ENCODE measurements around the gene ARF5.

Gene ARF5

GRCh38 chr7:127578036-127578684, 10.1 kb upstream of the ARF5 start:
- TF ChIP-seq MYC (IDR thresholded peaks at IDR 0.05; ENCODE audit: low read depth, low read length) (no peak), CTCF (IDR thresholded peaks at IDR 0.05; ENCODE audit: low read depth, low read length) (peak; percentile 62)
- H3K4me3 ChIP-seq (ENCODE audit: low read depth, low read length): no peak overlapping the region
- DNase-seq (ENCODE audit: low read depth): peak; percentile 32

GRCh38 chr7:127578711-127579275, 9.4 kb upstream of the ARF5 start:
- TF ChIP-seq MYC (IDR thresholded peaks at IDR 0.05; ENCODE audit: low read depth, low read length) (no peak), CTCF (IDR thresholded peaks at IDR 0.05; ENCODE audit: low read depth, low read length) (no peak), MAX (IDR thresholded peaks at IDR 0.05; ENCODE audit: low read depth, low read length) (no peak), POLR2A (IDR thresholded peaks at IDR 0.05; ENCODE audit: extremely low read depth, insufficient read length) (no peak)
- DNase-seq (ENCODE audit: low read depth): no peak
- H3K4me3 ChIP-seq (ENCODE audit: low read depth, low read length): no peak overlapping the region

- no peak overlapping the region for H3K4me3 ChIP-seq (ENCODE audit: low read depth, low read length)
- TF ChIP-seq POLR2A (IDR thresholded peaks at IDR 0.05; ENCODE audit: extremely low read depth, insufficient read length) (no peak), MYC (IDR thresholded peaks at IDR 0.05; ENCODE audit: low read depth, low read length) (no peak), MAX (IDR thresholded peaks at IDR 0.05; ENCODE audit: low read depth, low read length) (no peak), CTCF (IDR thresholded peaks at IDR 0.05; ENCODE audit: low read depth, low read length) (no peak)
Observed at GRCh38 chr7:127580612-127581011, 7.6 kb upstream of the ARF5 start.

DNA sequence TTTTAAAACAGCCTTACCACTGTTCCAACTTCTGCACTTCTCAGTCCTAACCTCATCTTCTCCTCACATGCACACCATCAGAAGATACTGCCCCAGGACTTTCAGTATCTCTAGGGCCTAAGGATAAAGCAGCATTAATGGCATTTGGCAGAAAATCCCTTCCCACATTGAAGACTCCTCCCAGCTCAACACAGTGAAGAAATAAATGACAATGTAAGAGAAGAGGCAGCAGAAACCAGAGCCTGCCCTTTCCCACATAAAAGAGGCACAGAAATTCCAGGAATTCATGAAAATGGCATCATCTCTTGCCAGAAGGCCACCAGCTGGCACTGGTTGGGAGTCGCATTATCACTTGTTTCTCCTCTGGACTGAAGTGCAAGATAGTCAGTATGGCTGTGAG, 6.5 kb upstream of the ARF5 start:
- no peak for TF ChIP-seq POLR2A (IDR thresholded peaks at IDR 0.05; ENCODE audit: extremely low read depth, insufficient read length)
- TF ChIP-seq CTCF (IDR thresholded peaks at IDR 0.05; ENCODE audit: low read depth, low read length): no peak
- TF ChIP-seq MAX (IDR thresholded peaks at IDR 0.05; ENCODE audit: low read depth, low read length): no peak
- TF ChIP-seq MYC (IDR thresholded peaks at IDR 0.05; ENCODE audit: low read depth, low read length): no peak
- H3K4me3 ChIP-seq (ENCODE audit: low read depth, low read length): no peak overlapping the region
- no peak for DNase-seq (ENCODE audit: low read depth)

More at GRCh38 chr7:127580612-127581011, 7.6 kb upstream of the ARF5 start:
- DNase-seq (ENCODE audit: low read depth): no peak

DNA sequence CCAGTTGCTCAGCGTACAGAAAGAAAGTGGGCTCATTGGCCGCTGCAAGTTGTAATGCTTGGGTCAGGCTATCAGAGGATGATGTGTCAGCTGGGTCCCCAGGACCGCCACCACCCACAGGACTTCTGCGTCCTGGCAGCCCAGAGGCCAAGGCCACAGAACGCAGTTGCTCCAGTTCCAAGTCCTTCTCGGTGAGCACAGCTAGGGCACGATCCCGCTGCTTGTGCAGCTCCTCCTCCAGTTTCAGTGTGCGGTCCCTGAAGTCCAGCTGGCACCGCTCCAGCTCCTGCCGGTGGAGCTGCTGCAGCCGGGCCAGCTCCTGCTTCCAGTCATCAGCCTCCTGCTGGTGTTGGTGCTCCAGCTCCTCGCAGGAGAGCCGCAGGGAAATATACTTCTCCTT, 5.8 kb upstream of the ARF5 start:
- DNase-seq (ENCODE audit: low read depth): no peak
- no peak for TF ChIP-seq MAX (IDR thresholded peaks at IDR 0.05; ENCODE audit: low read depth, low read length)
- no peak for TF ChIP-seq POLR2A (IDR thresholded peaks at IDR 0.05; ENCODE audit: extremely low read depth, insufficient read length)
- TF ChIP-seq MYC (IDR thresholded peaks at IDR 0.05; ENCODE audit: low read depth, low read length): no peak
- no peak for TF ChIP-seq CTCF (IDR thresholded peaks at IDR 0.05; ENCODE audit: low read depth, low read length)
- H3K4me3 ChIP-seq (ENCODE audit: low read depth, low read length): no peak overlapping the region

Data from NB4 (cell line).